ENCODE data around the gene PNKD.
"Not testable (repeated sequence)": the region's sequence is repeated elsewhere in the genome, so short reads cannot be mapped to it uniquely, and the experiment has no call there.

Gene PNKD

DNA sequence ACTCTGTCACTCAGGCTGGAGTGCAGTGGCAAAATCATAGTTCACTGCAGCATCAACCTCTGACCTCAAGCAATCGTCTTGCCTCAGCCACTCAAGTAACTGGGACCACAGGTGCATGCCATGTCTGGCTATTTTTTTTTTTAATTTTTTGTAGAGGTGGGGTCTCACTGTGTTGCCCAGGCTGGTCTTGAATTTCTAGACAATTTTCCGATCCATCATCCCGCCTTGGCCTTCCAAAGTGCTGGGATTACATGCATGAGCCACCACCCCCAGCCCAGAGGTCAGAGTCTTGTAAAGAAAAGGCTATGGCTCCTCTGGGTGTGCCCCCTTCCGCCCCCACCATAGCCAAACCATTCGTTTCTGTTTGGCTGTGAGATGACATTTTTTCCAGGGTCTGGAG, 35.1 kb downstream of the PNKD start:
- no peak overlapping the region for H3K4me3 ChIP-seq (ENCODE audit: low read length)
- TF ChIP-seq, protein P1, sequence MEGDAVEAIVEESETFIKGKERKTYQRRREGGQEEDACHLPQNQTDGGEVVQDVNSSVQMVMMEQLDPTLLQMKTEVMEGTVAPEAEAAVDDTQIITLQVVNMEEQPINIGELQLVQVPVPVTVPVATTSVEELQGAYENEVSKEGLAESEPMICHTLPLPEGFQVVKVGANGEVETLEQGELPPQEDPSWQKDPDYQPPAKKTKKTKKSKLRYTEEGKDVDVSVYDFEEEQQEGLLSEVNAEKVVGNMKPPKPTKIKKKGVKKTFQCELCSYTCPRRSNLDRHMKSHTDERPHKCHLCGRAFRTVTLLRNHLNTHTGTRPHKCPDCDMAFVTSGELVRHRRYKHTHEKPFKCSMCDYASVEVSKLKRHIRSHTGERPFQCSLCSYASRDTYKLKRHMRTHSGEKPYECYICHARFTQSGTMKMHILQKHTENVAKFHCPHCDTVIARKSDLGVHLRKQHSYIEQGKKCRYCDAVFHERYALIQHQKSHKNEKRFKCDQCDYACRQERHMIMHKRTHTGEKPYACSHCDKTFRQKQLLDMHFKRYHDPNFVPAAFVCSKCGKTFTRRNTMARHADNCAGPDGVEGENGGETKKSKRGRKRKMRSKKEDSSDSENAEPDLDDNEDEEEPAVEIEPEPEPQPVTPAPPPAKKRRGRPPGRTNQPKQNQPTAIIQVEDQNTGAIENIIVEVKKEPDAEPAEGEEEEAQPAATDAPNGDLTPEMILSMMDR (conservative IDR thresholded peaks at IDR 0.05; ENCODE audit: low read length) = no peak
- no peak for DNase-seq (ENCODE audit: low read depth)

GRCh38 chr2:218306184-218306920, 36.0 kb downstream of the PNKD start:
- no peak for DNase-seq (ENCODE audit: low read depth)
- H3K4me3 ChIP-seq (ENCODE audit: low read length) = no peak overlapping the region
- TF ChIP-seq, protein P1 (conservative IDR thresholded peaks at IDR 0.05; ENCODE audit: low read length) = no peak

- no peak for DNase-seq (ENCODE audit: low read depth)
- H3K4me3 ChIP-seq (ENCODE audit: low read length) = no peak overlapping the region
- TF ChIP-seq, protein P1 (conservative IDR thresholded peaks at IDR 0.05; ENCODE audit: low read length) = no peak
Measured at GRCh38 chr2:218307415-218308090, 37.2 kb downstream of the PNKD start.

DNA sequence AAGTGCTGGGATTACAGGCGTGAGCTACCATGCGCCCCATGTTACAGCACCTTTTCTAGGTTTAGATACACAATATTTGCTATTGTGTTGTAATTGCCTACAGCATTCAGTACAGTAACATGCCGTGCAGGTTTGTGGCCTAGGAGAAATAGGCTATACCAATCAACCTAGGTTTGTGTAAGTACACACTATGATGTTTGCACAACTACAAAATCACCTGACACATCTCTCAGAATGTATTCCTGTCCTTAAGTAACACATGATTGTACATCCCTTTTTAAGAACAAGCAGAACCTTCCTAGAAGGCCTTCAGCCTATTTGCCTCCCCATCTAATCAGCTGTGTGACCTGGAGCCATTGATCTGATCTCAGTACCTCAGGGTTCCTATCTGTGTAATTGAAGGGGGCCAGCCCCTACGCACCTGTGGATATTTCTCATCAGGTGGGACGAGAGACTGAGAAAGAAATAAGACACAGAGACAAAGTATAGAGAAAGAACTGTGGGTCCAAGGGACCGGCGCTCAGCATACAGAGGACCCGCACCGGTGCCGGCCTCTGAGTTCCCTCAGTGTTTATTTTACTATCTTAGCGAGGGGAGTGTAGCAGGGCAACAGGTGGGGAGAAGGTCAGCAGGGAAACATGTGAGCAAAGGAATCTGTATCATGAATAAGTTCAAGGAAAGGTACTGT, 40.7 kb downstream of the PNKD start:
- no peak overlapping the region for H3K4me3 ChIP-seq (ENCODE audit: low read length)
- TF ChIP-seq, protein P1 (conservative IDR thresholded peaks at IDR 0.05; ENCODE audit: low read length) = no peak
- DNase-seq (ENCODE audit: low read depth) = no peak

- DNase-seq (ENCODE audit: low read depth); H3K4me3 ChIP-seq (ENCODE audit: low read length): not testable (repeated sequence)
Measured at GRCh38 chr2:218311541-218312266, 41.4 kb downstream of the PNKD start.

- TF ChIP-seq, protein P1 (conservative IDR thresholded peaks at IDR 0.05; ENCODE audit: low read length) = no peak
- DNase-seq (ENCODE audit: low read depth) = no peak
- no peak overlapping the region for H3K4me3 ChIP-seq (ENCODE audit: low read length)
Measured at GRCh38 chr2:218312267-218312756, 42.0 kb downstream of the PNKD start.

DNA sequence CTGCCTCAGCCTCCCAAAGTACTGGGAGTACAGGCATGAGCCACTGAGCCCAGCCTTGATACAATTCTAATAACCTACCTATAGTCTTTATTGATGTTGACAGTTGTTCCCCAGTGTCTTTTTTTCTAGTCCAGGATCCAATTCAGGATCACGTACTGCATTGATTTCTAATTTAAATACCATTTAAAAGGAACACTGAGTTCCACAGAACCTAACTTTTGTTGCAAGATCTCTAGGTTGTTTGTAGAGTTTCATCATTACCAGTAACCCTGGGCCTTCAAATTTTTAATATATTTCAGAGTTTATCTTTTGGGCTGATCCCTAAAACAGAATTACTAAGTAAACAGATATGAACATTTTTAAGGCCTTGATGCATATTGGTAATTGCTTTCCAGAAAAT, 43.0 kb downstream of the PNKD start:
- TF ChIP-seq, protein P1 (conservative IDR thresholded peaks at IDR 0.05; ENCODE audit: low read length) = no peak
- DNase-seq (ENCODE audit: low read depth) = no peak
- no peak overlapping the region for H3K4me3 ChIP-seq (ENCODE audit: low read length)

GRCh38 chr2:218314764-218315163, 44.4 kb downstream of the PNKD start:
- H3K4me3 ChIP-seq (ENCODE audit: low read length); DNase-seq (ENCODE audit: low read depth): not testable (repeated sequence)

All from AG10803 (cell line).